GM15510 (cell line): ENCODE data around the gene ZNF275.

Source experiments
- POLR2A ChIP-seq: IDR thresholded peaks from 3 replicates; pipeline ENCODE4 v1.6.1; 2011; ENCODE audit warnings: borderline replicate concordance; ENCODE audit not compliant: insufficient read length; ENCODE audit errors: extremely low read depth

The ZNF275 gene, protein sequence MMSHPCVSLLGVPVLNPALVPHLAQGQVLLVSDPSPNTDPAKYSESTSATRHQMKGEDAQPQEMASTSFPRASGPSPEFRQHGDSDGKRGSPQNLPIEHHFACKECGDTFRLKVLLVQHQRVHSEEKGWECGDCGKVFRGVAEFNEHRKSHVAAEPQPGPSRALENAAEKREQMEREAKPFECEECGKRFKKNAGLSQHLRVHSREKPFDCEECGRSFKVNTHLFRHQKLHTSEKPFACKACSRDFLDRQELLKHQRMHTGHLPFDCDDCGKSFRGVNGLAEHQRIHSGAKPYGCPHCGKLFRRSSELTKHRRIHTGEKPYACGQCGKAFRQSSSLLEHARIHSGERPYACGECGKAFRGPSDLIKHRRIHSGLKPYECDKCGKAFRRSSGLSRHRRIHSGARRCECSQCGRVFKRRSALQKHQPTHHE

DNA sequence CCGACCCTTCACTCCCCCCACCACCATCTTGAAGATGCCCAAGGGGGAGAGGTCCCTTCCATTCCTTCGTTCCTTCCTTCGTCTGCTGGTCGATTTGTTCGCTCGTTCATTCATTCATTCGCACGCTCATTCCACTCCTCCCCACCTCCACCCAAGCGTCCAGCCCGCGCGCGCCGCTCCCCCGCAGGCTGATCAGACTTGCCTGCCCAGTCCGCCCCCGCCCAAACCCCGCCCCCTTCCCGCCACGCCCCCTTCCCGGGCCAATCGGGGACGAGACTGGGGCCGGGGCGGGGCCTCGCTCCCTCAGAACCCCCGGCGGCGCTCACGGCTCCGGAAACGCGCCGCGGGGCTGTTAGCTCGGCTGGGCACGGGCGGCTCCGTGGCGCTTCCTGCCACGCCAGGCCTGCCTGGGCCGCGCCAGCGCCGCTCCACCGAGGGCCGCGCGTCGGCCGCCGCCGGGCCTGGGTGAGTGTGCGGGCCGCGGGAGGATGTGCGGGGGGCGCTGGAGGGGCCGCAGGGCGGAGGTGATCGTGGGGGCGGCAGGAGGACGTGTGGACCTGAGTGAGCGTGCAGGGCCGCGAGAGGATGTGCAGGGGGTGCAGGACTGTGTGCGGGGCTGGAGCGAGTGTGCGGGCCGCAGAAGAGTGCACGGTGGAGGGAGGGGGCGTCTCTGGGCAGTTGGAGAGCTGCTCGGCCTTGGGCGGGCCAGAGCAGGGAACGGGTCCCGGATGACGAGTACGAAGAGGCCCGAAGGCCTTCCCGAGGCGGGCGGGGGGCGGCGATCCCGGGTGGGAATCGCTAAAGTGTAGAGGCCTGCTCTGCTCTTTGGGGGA lies at the start of gene ZNF275:
TSS of gene ZNF275 (plus strand) at position 333 of the 833 bp plus-strand sequence. CDS start 2,527 bp downstream, outside the sequence.
- peak; percentile 76 for TF ChIP-seq POLR2A

- no peak for TF ChIP-seq POLR2A
These were observed 36.6 kb upstream of the ZNF275 start for GRCh38 chrX:153297376-153297775.

DNA sequence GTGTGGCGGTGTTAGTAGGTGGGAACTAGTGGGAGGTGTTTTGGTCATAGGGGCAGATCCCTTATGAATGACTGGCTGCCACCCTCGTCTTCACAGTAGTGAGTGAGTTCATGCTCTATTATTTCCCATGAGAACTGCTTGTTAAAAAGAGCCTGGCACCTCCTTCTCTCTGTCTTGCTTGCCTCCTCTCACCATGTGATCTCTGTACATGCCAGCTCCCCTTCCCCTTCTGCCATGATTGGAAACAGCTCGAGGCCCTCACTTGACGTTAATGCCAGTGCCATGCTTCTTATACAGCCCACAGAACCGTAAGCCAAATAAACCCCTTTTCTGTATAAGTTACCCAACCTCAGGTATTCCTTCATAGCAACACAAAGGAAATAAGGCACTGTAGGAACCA lies 34.1 kb upstream of the ZNF275 start:
- TF ChIP-seq POLR2A = no peak

DNA sequence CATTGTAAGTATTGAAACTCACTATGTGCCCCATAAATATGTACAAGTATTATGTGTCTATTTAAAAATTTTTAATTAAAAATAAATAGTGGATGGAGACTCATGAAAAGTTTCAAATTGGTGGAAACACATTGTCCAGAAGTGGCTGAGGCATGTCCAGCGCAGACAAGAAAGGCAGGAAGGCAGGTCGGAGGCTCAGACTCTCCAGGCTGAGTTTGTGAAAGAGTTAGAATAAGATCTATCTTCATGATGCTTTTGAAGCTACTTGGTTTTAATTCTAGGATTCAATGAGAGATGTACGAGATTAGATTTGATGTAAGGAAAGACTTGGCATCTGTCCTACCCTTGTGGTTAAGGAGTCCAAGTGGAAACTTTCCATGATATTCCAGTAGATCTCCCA lies 32.2 kb upstream of the ZNF275 start:
- TF ChIP-seq POLR2A = no peak

- TF ChIP-seq POLR2A = no peak
These were observed 31.2 kb upstream of the ZNF275 start for GRCh38 chrX:153302796-153303195.

- no peak for TF ChIP-seq POLR2A
These were observed 30.4 kb upstream of the ZNF275 start for GRCh38 chrX:153303276-153304262.

- no peak for TF ChIP-seq POLR2A
These were observed 28.8 kb upstream of the ZNF275 start for GRCh38 chrX:153304988-153305736.

DNA sequence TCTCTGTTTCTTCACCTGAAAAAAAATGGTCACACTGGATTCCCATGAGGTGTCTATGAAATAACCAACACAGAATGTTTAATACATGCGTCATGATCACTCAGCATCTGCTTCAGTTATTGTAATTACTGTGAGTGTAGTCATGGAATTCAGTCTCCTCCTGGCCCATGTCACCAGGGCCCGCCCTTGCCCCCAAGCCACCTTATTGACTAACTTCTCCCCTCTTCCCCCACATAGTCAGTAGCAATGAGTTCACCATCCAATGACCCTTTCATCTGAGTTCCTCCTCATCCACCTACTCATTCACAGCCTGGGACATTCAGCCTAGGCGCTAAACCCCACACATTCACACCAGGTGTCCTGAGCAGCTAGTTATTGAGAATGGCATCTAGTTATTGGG lies 28.0 kb upstream of the ZNF275 start:
- no peak for TF ChIP-seq POLR2A

DNA sequence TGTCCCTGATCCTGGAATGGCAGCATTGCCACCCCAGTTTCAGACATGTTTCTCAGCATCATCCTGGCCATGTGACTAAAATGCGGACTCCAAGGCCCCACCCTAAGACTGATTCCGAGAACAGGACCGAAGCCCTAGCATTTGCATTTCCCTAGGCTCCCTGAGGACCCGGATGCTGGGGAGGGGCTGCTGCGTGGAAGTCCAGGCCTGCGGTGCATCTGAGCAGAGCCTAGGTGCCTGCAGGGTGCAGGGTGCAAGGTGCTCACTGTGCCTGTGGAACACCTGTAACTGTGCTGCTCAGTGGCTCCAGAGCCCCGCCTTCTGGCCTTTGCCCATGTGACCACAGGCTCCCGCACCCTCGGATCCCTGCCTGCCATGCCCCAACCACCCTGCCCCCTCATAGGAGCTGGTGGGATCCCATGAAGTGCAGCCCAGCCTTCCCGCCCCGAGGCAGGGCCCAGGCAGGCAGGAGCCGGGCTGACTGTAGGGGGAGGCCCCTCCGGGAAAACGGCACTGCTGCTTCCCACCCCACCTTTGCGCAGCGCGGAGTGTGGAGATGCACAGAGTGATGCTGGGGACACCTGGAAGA lies 27.3 kb upstream of the ZNF275 start:
- no peak for TF ChIP-seq POLR2A

DNA sequence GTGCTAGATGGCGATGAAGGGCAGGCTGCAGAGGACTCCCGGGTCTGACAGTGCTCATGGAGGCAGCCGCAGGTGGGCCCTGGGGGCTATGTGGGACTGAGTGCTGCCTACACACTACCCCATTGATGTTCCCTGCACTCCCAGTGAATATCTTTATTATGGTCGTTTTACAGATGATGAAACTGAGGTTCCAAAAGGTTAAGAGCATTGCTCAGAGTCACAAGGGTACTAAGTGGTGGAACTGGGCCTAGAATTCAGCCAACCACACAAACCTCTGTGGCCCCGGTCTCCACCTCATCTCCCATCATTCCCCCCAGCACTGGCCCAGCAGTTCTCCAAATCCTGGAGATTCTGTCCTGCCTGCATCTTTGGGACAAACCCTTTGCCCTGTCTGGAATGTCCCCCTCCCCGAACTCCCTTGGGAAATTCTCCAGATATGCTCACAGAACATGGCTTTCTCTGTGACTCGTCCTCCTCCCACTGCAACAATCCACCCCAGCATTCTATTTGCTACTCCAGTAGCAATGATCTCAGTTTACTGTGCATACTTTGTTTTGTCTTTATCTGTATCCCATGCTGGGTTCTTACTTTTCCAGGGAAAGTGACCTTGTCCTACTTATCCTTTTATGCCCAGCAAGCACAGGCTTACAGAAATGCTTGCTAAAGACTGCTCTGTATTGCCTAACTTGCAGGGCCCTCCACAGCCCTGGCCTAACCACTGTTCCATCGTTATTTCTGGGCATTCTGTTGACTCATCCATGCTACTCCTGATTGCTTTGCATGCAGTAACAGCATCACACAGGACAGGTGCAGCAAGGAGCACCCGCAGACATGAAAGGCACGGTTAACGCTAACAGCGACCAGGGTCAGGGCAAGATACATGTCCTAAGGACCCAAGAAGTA lies 26.4 kb upstream of the ZNF275 start:
- no peak for TF ChIP-seq POLR2A

GRCh38 chrX:153310901-153311300 lies 23.1 kb upstream of the ZNF275 start:
- TF ChIP-seq POLR2A = no peak

DNA sequence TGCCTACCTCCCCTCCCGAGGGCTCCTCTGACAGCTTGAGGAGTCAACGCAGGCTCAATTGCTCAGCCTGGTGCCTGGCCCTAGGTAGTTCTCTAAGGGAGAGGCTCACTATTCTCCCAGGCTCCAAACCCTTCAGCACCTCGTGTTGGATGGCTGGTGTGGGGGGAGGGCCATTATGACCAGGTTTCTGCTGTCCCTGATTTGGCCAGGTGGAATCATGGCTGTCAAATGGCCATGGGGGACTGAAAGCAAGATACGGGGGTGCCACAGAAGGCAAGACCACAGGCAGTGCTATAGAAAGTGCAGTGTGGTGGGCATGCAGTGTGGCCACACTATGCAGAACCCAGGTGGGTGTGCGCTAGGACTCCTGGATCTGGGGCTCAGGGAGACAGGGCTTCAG lies 21.9 kb upstream of the ZNF275 start:
- TF ChIP-seq POLR2A = no peak
